Fibroblast of peridontal ligament (primary cell): ENCODE measurements around the gene NUMA1.

ENCODE experiments used
- DNase-seq: peaks from one replicate; pipeline ENCODE4 v3.0.0-alpha.2; 2010; ENCODE audit errors: extremely low read depth

Gene NUMA1

GRCh38 chr11:72102946-72103753 is 22.8 kb upstream of the NUMA1 start, which contains the start of gene LAMTOR1:
Gene LAMTOR1 (minus strand): TSS chr11:72103297. CDS start chr11:72103224, 73 bp downstream.
- DNase-seq = peak; percentile 99

DNA sequence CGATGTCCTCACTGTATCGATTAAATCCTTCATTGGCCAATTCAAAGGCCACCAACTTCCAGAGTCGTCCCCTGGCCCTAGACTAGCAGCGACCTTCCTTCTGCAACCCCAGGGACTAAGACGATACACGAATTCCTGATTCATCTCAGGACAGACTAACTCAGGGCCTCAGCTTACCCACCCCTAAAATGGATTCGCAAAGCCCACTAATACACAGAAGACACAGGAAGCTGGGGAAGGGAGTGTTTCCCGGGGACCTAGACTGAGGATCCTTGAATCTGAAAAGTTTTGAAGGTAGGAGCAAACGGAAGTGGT is 22.2 kb upstream of the NUMA1 start:
- no peak for DNase-seq

DNA sequence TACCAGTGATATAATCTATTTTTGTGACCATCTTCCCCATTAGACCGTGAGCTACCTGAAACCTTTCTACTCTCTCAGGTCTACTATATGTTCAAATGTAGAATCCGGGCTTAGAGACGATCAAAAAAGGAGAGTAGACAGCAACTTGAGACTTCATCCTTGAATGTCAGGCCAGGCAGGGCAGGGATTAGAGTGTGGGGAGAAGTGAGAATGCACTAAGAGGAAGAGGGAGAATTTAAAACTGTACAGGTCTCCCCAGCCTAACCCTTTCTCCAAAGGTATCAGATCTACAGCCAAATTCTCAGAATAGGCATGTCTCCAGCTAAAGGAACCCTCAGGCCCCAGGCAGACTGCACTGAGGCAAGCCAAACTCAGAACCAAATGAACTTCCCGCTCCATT is 21.8 kb upstream of the NUMA1 start:
- DNase-seq = peak; percentile 11

GRCh38 chr11:72100462-72100861 is 20.1 kb upstream of the NUMA1 start:
- peak; percentile 18 for DNase-seq

DNA sequence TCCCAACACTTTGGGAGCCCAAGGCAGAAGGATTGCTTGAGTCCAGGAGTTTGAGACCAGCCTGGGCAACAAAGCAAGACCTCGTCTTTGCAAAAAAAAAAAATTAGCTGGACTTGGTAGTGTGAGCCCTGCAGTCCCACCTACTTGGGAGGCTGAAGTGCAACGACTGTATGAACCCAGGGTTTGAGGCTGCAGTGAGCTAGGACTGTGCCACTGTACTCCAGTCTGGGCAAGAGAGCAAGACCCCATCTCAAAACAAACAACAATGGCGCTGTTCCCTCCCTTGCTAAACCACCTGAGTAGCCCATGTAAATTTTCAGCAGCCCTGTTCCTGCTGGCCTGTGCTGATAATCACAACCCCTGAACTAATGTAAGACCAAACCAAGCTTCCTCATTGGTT is 19.7 kb upstream of the NUMA1 start:
- no peak for DNase-seq

GRCh38 chr11:72098741-72099140 is 18.4 kb upstream of the NUMA1 start:
- DNase-seq = no peak

DNA sequence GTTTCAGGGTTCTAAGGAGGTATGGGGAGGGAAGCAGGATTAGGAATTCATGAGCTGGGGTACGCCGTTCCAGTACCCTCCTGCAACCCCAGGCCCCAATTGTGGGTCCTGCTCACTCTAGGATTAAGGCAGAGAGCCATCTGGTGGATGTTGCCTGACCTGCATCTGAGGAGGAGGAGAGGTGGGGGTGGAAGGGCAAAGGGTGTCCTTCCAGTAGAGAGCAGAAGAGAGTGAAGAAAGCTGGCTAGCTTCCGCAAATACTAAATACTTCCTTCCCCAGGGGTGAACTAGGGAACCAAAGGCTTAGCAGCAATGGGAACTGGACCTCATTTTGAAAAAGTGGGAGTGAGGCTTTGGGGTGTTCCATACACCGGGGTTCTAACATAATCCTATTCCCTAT is 10.9 kb upstream of the NUMA1 start:
- peak; percentile 74 for DNase-seq

DNA sequence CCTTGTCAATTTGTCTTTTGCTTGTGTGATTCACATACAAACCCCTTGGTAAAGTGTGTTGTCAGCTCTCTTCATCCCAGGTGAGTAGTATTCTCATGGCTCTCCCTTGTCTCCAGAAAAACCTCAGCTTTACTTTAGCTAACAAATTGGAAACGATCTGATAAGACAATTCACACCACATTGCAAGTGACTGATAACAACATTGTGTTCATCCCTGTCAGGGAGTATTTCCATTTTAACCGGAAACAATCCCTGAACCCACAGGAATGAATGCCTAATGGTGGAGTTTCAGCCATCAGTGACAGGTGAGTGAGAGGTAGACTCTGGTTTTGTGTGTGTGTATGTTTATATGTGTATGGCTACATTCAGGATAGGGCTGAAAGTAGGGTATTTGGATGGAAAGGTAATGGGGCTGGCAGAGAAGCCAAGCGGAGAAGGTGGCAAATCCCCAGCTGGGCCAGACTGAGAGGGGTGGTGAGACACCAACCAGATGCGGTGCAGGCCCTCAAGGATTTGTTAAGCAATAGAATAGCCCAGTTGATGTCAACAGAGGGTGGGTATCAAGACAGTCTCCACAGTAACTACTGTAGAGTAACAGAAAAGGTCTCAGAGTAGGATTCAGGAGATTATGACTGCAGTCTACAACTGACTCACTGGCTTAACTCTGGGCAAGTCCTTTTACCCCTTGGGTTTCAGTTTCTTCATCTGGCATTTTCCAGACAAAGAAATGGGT is 7.9 kb upstream of the NUMA1 start:
- DNase-seq = no peak

DNA sequence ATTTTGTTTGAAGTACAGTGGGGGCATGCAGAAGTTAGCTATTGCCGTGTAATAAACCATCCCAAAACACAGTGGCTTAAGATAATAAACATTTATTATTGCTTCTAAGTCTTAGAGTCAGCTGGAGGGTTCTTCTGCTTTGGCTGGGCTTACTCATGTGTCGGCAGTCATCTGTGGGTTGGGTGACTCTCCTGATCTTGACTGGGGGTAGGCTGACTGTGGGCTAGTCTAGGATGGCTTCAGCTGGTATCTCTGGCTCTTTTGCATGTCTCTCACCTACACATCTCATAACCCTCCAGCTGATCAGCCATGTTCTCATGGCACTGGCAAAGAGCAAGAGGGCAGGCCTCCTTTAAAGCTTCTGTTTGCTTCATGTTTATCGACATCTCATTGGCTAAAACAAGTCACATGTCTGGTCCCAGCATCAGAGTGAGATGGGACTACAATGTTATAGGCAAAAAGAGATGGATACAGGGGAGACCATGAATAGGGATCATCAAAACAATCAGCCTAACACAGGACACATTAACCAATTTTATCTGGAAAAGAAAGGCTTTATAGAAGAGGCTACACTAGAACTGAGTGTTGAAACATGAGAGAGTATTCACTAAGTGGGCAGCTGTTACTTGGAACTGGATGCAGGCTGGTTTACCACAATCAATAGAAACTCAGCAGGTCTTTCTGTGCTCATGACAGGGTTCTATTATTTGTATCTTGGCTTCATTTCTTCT is 5.4 kb upstream of the NUMA1 start:
- no peak for DNase-seq

DNA sequence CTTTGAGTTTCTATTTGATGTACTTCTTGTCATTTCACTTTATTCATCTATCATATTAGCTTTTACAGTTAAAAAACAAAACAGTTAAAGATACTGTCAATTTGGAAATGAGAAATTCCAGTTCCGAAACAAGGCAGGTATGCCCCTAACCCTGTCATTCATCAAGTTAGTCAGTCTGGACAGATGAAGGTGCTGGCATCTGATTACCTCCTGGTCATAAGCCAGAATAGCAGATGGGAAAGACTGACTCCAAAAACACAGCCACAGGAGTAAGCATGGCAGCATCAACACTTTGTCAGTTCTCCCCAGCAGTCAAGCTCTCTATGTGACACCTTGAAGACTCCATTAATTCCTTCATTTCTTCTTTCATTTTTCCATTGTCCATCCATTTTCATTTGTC is 4.6 kb upstream of the NUMA1 start:
- DNase-seq = no peak

DNA sequence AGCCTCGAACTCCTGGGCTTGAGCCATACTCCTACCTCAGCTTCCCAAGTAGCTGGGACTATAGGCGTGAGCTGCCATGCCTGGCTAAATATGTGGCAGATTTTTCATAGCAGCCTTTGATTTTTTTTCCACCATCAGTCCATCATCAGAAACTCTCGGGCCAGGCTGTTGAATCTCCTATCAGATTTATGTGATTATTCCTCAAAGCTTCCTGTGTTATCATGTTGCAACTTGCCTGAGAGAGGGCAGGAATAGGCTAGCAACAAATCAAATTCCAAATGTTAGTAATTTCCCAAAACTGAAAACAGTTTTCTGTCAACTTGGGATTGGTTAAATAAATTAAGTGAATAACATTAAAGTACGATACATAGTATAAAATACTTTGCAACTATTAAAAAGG is 3.7 kb upstream of the NUMA1 start:
- DNase-seq = no peak

- no peak for DNase-seq
Measured at GRCh38 chr11:72083414-72083813, 3.1 kb upstream of the NUMA1 start.

DNA sequence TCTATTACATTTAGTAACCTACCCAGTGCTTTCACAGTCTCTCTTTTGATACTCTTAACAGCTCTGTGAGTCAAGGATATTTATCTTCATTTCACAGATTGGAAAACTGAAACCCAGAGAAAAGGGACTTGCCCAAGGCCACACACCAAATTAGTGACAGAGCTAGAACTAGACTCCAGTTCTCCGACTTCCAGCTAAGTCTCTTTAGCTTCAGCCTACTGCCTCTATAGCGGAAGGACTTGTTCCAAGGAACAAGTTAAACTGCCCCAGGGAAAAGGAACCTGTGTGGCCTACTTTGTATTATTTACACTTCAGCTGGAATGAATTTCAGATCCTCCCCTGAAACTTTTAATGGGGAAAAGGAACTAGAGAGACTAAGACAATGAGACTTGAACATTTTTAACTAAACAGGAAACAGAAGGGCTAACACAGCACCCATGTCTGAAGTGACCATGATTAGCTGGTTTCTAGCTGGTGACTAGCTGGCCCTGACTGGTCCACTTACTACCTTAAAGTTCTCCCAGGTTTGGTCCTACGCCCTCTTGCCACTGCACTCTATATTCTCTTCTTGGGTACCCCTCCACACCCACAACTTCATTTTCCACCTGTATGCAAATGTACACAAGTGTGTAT is 1.6 kb upstream of the NUMA1 start:
- no peak for DNase-seq

DNA sequence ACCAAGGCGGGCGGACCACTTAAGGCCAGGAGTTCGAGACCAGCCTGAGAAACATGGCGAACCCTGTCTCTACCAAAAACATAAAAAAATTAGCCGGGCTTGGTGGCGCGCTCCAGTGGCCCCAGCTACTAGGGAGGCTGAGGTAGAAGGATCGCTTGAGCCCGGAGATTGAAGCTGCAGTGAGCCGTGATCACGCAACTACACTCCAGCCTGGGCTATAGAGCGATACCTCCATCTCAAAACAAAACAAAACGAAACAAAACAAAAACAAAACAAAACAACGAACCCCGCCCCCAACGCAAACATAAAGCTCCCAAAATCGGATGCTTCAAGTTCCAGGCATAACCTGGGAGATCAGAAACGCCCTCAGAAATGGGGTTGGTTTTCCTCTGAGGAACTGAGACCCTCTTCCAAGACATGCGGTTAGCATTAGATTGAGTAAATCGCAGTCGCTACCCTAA is 872 bp upstream of the NUMA1 start:
- DNase-seq = no peak

DNA sequence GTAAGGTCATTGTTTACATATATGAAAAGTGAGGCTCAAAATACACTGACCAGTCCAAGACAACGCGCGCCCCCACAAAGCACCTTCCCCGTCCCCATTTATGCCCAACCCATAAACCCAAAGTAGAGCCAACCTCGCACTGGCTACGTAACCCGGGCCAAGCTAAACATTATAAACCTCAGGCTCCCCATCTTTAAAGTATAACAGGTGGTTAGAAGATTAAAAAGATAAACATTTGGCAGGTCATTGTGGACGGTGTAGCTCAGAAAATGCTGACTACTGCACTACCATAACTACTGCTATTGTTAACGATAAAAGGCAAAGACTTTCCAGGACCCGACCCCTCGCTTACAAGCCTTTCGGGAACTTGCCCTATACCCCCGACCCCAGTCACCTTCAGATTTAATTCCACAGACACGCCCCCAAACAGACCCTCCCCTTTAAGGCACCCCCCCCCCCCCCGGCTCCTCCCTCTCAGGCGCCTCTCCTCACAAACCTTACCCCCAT is 470 bp downstream of the NUMA1 start:
- DNase-seq = no peak

- peak; percentile 21 for DNase-seq
Measured at GRCh38 chr11:72078477-72078876, 1.9 kb downstream of the NUMA1 start.

- DNase-seq = no peak
Measured at GRCh38 chr11:72075756-72076155, 4.6 kb downstream of the NUMA1 start.

DNA sequence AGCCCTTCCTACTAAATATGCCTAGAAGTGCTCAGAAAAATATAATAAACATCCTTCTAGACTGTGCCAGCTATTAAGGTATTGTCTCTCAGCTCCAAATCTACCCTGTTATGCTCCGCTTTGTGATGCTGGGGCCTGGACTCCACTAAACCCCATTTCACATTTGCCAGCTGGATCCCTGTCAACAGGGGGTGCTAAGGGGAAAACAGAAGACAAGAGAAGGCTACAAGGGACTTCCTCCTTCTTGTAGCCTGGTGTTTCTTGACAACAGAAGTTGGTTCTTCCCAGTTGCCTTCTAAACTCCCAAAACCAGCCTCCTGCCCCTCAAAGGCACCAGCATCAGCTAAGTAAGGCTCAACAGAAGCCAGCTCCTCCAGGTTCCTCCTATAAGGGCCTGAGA is 5.2 kb downstream of the NUMA1 start:
- DNase-seq = no peak

DNA sequence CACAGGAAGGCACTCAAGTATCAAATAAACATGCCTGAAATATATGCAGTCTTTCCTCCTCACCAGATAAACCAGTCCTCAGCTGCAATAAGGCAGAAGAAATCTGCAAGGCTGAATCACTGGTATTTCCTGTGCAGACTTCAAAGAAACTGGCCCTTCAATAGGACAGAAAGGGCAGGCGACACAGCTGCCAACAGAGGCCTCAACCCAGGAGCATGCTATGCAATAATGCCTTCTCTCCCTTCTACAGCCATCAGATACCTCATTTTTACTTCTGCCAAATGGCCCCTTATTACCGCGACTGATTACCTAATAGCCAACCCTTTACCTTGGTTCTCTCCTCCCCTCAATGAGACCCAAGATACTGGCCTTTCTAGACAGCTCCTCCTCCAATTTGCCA is 8.0 kb downstream of the NUMA1 start:
- peak; percentile 57 for DNase-seq

DNA sequence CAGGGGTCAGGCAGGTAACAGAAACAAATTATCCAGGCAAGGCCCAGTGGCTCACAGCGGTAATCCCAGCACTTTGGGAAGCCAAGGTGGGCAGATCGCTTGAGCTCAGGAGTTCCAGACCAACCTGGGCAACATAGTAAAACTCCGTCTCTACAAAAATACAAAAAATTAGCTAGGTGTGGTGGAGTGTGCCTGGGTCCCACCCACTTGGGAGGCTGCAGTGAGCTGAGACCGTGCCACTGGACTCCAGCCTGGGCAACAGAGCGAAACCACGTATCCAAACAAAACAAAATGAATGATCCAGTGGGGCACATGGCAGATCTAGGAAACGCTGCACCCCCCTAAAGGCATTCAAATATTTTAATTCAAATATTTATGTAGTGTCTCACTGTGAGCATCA is 9.9 kb downstream of the NUMA1 start:
- DNase-seq = no peak

GRCh38 chr11:72069787-72070251 is 10.5 kb downstream of the NUMA1 start:
- peak; percentile 87 for DNase-seq

GRCh38 chr11:72069200-72069599 is 11.1 kb downstream of the NUMA1 start:
- no peak for DNase-seq
